Neutrophil (primary cell): ENCODE results near the gene CLGN.

Source experiments
- H3K27ac ChIP-seq: fragments of 200-600 bp; sonication (generic); 2 replicates; pipeline ENCODE4 v1.5.1; 2016; ENCODE audit warnings: mild to moderate bottlenecking, moderate library complexity
- H3K27me3 ChIP-seq: fragments of 200-600 bp; sonication (generic); 2 replicates; pipeline ENCODE4 v1.6.0; 2016; ENCODE audit warnings: mild to moderate bottlenecking
- H3K36me3 ChIP-seq: fragments of 200-600 bp; sonication (generic); 2 replicates; pipeline ENCODE4 v1.5.1; 2017
- H3K4me1 ChIP-seq, 2 experiments: fragments of 200-600 bp in 1 of 2; sonication (generic) in 1 of 2; 1 replicate in 1 of 2; 2 replicates in 1 of 2; pipeline versions ENCODE4 v1.5.1 to v1.6.1; 2013 to 2016; ENCODE audit warnings: low read depth in 1 of 2, low read length in 1 of 2, mild to moderate bottlenecking in 1 of 2, moderate library complexity in 1 of 2; ENCODE audit not compliant: control insufficient read depth in 1 of 2, insufficient read depth in 1 of 2
- H3K4me3 ChIP-seq, 2 experiments: fragments of 200-600 bp in 1 of 2; sonication (generic) in 1 of 2; 1 replicate in 1 of 2; 2 replicates in 1 of 2; pipeline ENCODE4 v1.5.1; 2013 to 2016; ENCODE audit warnings: low read depth in 1 of 2, low read length in 1 of 2, mild to moderate bottlenecking in 1 of 2, moderate library complexity in 1 of 2
- H3K9me3 ChIP-seq: fragments of 200-600 bp; sonication (generic); 2 replicates; pipeline ENCODE4 v1.5.1; 2016
- CTCF ChIP-seq: fragments of 200-600 bp; sonication (generic); IDR thresholded peaks from 2 replicates; pipeline ENCODE4 v1.5.1; 2016; ENCODE audit warnings: antibody characterized with exemption

Gene CLGN

GRCh38 chr4:140427106-140427918, at the start of gene CLGN:
TSS of gene CLGN (minus strand) at chr4:140427648. CDS start at chr4:140413078, 14,570 bp downstream.
- Histone ChIP-seq H3K4me3 (peak within 1 kb of the TSS; percentile 61 to 71), H3K27ac (no peak within 1 kb of the TSS), H3K36me3 (no peaks in the 10 kb centered on the region), H3K27me3 (peaks cover 29% of the 10 kb centered on the region), H3K9me3 (no peaks in the 10 kb centered on the region), H3K4me1 (peaks cover 17 to 19% of the 10 kb centered on the region in 2 experiments)
- no peak for TF ChIP-seq CTCF

- TF ChIP-seq CTCF: no peak
Measured at GRCh38 chr4:140472156-140472555, 44.7 kb upstream of the CLGN start.

GRCh38 chr4:140469791-140470733, 42.6 kb upstream of the CLGN start:
- Histone ChIP-seq H3K9me3 (no peaks in the 10 kb centered on the region), H3K36me3 (no peaks in the 10 kb centered on the region), H3K27ac (no peak overlapping the region), H3K4me3 (no peak overlapping the region), H3K4me1 (peaks cover 0 to 10% of the 10 kb centered on the region in 2 experiments), H3K27me3 (no peaks in the 10 kb centered on the region)
- no peak for TF ChIP-seq CTCF

More at GRCh38 chr4:140472156-140472555, 44.7 kb upstream of the CLGN start:
- Histone ChIP-seq H3K36me3 (no peaks in the 10 kb centered on the region), H3K9me3 (no peaks in the 10 kb centered on the region), H3K27ac (no peak overlapping the region), H3K27me3 (no peaks in the 10 kb centered on the region), H3K4me3 (no peak overlapping the region), H3K4me1 (no peaks in the 10 kb centered on the region)

GRCh38 chr4:140466146-140466545, 38.7 kb upstream of the CLGN start:
- H3K36me3 ChIP-seq: no peaks in the 10 kb centered on the region

More at GRCh38 chr4:140466146-140466545, 38.7 kb upstream of the CLGN start:
- no peaks in the 10 kb centered on the region for H3K27me3 ChIP-seq
- H3K4me1 ChIP-seq: peaks cover 0 to 10% of the 10 kb centered on the region in 2 experiments
- H3K4me3 ChIP-seq: no peak overlapping the region
- no peak overlapping the region for H3K27ac ChIP-seq
- TF ChIP-seq CTCF: no peak
- H3K9me3 ChIP-seq: no peaks in the 10 kb centered on the region
